Measurements from ENCODE around the gene XPO4.
A peak's percentile ranks its signal among the peaks of the same experiment; 100 is the strongest.
"Not testable (repeated sequence)": the region's sequence is repeated elsewhere in the genome, so short reads cannot be mapped to it uniquely, and the experiment has no call there.

XPO4 gene

GRCh38 chr13:20902438-20903163 is at the start of gene XPO4:
TSS of gene XPO4 (minus strand) at chr13:20902746. CDS start at chr13:20902738, 8 bp downstream.
- peak; percentile 74 to 88 for DNase-seq (ENCODE audit: low read depth in 2 of 2)
- TF ChIP-seq, protein P1, sequence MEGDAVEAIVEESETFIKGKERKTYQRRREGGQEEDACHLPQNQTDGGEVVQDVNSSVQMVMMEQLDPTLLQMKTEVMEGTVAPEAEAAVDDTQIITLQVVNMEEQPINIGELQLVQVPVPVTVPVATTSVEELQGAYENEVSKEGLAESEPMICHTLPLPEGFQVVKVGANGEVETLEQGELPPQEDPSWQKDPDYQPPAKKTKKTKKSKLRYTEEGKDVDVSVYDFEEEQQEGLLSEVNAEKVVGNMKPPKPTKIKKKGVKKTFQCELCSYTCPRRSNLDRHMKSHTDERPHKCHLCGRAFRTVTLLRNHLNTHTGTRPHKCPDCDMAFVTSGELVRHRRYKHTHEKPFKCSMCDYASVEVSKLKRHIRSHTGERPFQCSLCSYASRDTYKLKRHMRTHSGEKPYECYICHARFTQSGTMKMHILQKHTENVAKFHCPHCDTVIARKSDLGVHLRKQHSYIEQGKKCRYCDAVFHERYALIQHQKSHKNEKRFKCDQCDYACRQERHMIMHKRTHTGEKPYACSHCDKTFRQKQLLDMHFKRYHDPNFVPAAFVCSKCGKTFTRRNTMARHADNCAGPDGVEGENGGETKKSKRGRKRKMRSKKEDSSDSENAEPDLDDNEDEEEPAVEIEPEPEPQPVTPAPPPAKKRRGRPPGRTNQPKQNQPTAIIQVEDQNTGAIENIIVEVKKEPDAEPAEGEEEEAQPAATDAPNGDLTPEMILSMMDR (IDR thresholded peaks at IDR 0.05; ENCODE audit: low read depth, low read length): no peak
- H3K4me3 ChIP-seq (replicated peaks in 1 of 2; ENCODE audit: low read depth in 2 of 2, low read length in 2 of 2): peak within 1 kb of the TSS; percentile 98

DNA sequence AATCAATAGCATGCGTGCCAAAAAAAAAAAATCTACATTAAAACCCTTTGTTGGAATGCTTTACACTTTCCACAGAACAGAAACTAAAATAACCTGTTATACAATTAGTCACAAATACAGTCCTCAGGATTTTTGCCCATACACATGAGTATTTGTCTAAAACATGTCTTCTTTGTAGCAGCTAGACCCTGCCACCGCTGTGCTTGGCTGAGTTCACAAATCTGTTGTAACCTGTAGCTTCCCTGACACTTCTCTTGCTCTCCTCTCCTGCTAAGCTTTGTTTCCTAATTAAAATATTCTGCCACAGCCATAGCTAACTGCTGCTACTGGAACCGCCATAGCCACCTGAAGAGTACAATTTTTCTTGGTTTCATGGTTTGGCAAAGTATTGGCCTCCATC is 45.5 kb upstream of the XPO4 start:
- not testable (repeated sequence) for DNase-seq (ENCODE audit: low read depth in 2 of 2); H3K4me3 ChIP-seq (replicated peaks in 1 of 2; ENCODE audit: low read depth in 2 of 2, low read length in 2 of 2)

DNA sequence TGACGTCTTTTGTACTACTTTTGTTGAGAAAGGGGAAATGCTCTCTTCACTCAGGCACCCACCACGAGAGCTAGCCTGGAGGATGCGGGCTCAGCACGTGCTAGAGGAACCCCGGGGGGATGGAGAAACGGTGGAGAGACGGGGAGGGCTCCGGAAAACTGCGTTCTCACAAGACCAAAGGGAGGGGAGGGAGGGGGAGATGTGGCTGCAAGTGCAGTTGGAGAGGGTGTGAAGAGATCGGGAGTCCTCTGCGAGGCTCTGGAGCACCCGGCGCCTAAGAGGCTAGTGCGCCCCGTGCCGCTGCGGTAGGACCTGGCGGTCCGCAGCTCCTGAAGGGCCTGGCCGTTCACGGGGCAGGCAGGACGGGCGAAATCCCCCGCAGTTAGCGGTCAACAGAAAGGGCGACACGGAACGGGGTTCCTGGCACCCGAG is 43.4 kb upstream of the XPO4 start:
- TF ChIP-seq, protein P1 (IDR thresholded peaks at IDR 0.05; ENCODE audit: low read depth, low read length): no peak
- DNase-seq (ENCODE audit: low read depth in 2 of 2): peak in 1 of 2 donors; percentile 18
- H3K4me3 ChIP-seq (replicated peaks in 1 of 2; ENCODE audit: low read depth in 2 of 2, low read length in 2 of 2): peak overlapping the region; percentile 7 to 23

GRCh38 chr13:20942938-20943559 is 40.5 kb upstream of the XPO4 start:
- peak overlapping the region in 1 of 2 donors; percentile 18 for H3K4me3 ChIP-seq (replicated peaks in 1 of 2; ENCODE audit: low read depth in 2 of 2, low read length in 2 of 2)
- TF ChIP-seq, protein P1 (IDR thresholded peaks at IDR 0.05; ENCODE audit: low read depth, low read length): no peak
- no peak for DNase-seq (ENCODE audit: low read depth in 2 of 2)

DNA sequence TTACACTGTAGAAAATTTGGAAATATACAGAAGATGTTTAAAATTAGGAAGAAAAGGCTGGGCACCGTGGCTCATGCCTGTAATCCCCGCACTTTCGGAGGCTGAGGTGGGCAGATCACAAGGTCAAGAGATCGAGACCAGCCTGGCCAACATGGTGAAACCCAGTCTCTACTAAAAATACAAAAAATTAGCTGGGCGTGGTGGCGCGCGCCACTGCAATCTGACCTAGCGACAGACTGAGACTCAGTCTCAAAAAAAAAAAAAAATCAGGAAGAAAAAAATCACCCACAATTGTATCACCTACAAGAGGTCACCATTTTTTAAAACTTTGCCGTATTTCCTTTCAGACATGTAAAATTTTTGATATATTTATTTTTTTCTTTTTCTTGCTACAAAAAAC is 38.0 kb upstream of the XPO4 start:
- not testable (repeated sequence) for H3K4me3 ChIP-seq (replicated peaks in 1 of 2; ENCODE audit: low read depth in 2 of 2, low read length in 2 of 2); DNase-seq (ENCODE audit: low read depth in 2 of 2)

GRCh38 chr13:20940083-20940482 is 37.5 kb upstream of the XPO4 start:
- DNase-seq (ENCODE audit: low read depth in 2 of 2): peak; percentile 42 to 49
- TF ChIP-seq, protein P1 (IDR thresholded peaks at IDR 0.05; ENCODE audit: low read depth, low read length): no peak

DNA sequence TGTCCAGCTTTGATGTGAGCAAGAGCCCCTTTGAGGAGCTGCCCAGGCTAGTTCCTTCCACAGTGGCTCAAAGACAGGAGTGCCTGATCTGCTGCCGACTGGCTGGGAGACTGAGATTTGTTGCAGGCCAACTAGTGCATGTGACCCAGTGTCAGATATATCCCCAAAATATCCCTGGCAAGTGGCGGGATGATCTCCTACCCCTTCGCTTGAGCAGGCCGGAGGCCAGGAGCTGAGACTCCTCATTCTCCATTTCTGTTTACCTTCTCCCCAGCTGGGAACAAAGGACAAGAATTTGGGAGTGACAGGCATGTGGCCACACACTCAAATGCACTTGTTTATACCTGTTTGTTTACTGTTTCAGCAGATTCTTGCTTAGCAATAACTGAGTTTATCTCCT is 37.1 kb upstream of the XPO4 start:
- TF ChIP-seq, protein P1 (IDR thresholded peaks at IDR 0.05; ENCODE audit: low read depth, low read length): no peak
- no peak for DNase-seq (ENCODE audit: low read depth in 2 of 2)
- H3K4me3 ChIP-seq (replicated peaks in 1 of 2; ENCODE audit: low read depth in 2 of 2, low read length in 2 of 2): no peak overlapping the region

More at GRCh38 chr13:20940083-20940482, 37.5 kb upstream of the XPO4 start:
- no peak overlapping the region for H3K4me3 ChIP-seq (replicated peaks in 1 of 2; ENCODE audit: low read depth in 2 of 2, low read length in 2 of 2)
